OCI-LY7 (cell line): Measurements from ENCODE around the gene ICA1. TPM values are rescaled to one million over a fixed set of nuclear protein-coding genes. Genes with fewer than 3 reads are reported as not detected.

Experiments
- Bru-seq: library from RNA; stranded (reverse); fragments of 400-500 nt; gene quantifications from one replicate; lab custom pipeline; 2021; lab: Mats Ljungman, UMichigan
- BruChase-seq, 2 experiments: library from RNA; stranded (reverse); fragments of 400-500 nt; gene quantifications; one replicate each; lab custom pipeline; 2021; lab: Mats Ljungman, UMichigan
- BruUV-seq: library from RNA; stranded (reverse); fragments of 400-500 nt; replicated peaks from 2 replicates; lab custom pipeline; 2021; lab: Mats Ljungman, UMichigan
- CTCF ChIA-PET: fragments of 300-600 bp; sonication (Branson Sonifier 250); formaldehyde crosslinking; loops from one replicate; lab custom pipeline; 2022; ENCODE audit warnings: antibody characterized with exemption; ENCODE audit not compliant: unreplicated experiment; lab: Charles Lee
- POLR2A ChIA-PET: fragments of 300-600 bp; sonication (Branson Sonifier 250); formaldehyde crosslinking; loops from one replicate; lab custom pipeline; 2022; ENCODE audit warnings: antibody characterized with exemption; lab: Charles Lee
- DNase-seq: peaks from one replicate; pipeline ENCODE4 v3.0.0-alpha.2; 2015; ENCODE audit warnings: low spot score
- H2AFZ ChIP-seq: fragments of 200-600 bp; sonication (generic), shearing (Covaris generic); 2 replicates; pipeline ENCODE4 v1.6.1; 2014; ENCODE audit warnings: mild to moderate bottlenecking, antibody characterized with exemption, low read length, moderate library complexity
- H3K27ac ChIP-seq: fragments of 200-600 bp; sonication (generic); 2 replicates; pipeline ENCODE4 v1.5.1; 2014; ENCODE audit warnings: mixed run types, low read depth, mild to moderate bottlenecking, moderate library complexity, low read length, inconsistent platforms; ENCODE audit not compliant: poor library complexity, severe bottlenecking
- H3K36me3 ChIP-seq: fragments of 200-600 bp; sonication (generic); 2 replicates; pipeline ENCODE4 v1.6.1; 2014; ENCODE audit warnings: mild to moderate bottlenecking, antibody characterized with exemption, low read length, moderate library complexity, mixed read lengths; ENCODE audit not compliant: insufficient read depth
- H3K4me1 ChIP-seq: fragments of 200-600 bp; sonication (generic); 2 replicates; pipeline ENCODE4 v1.5.1; 2014; ENCODE audit warnings: mild to moderate bottlenecking, low read length; ENCODE audit not compliant: insufficient read depth, poor library complexity, severe bottlenecking
- H3K4me2 ChIP-seq: fragments of 200-600 bp; sonication (generic); 2 replicates; pipeline ENCODE4 v1.6.1; 2014; ENCODE audit warnings: mild to moderate bottlenecking, low read length
- H3K4me3 ChIP-seq: fragments of 200-600 bp; sonication (generic); 2 replicates; pipeline ENCODE4 v1.5.1; 2014; ENCODE audit warnings: mild to moderate bottlenecking, low read depth, low read length; ENCODE audit not compliant: poor library complexity, severe bottlenecking
- H3K79me2 ChIP-seq: fragments of 200-600 bp; sonication (generic); 2 replicates; pipeline ENCODE4 v1.6.1; 2016; ENCODE audit warnings: low read depth, mild to moderate bottlenecking, low read length, moderate library complexity, mixed read lengths; ENCODE audit not compliant: insufficient read depth
- H3K9me2 ChIP-seq: fragments of 200-600 bp; sonication (generic); 2 replicates; pipeline ENCODE4 v1.6.1; 2016; ENCODE audit warnings: mild to moderate bottlenecking, low read length, mixed read lengths; ENCODE audit not compliant: insufficient read depth
- H3K9me3 ChIP-seq: fragments of 200-600 bp; sonication (generic); 2 replicates; pipeline ENCODE4 v1.6.1; 2014; ENCODE audit warnings: mild to moderate bottlenecking, mixed run types, low read length, mixed read lengths
- H4K20me1 ChIP-seq: fragments of 200-600 bp; sonication (generic); 2 replicates; pipeline ENCODE4 v1.6.1; 2014; ENCODE audit warnings: mild to moderate bottlenecking, antibody characterized with exemption, low read length, moderate library complexity, mixed read lengths; ENCODE audit not compliant: insufficient read depth
- EZH2phosphoT487 ChIP-seq: fragments of 200-600 bp; sonication (generic); IDR thresholded peaks from 2 replicates; pipeline ENCODE4 v1.6.1; 2018; ENCODE audit warnings: low read depth, borderline replicate concordance, mild to moderate bottlenecking, mixed run types, antibody characterized with exemption, low read length, moderate library complexity, mixed read lengths
- intact Hi-C: fragments of 100-400 bp; cut with micrococcal nuclease; formaldehyde crosslinking; loops from one replicate; pipeline ENCODE4 v1.10.0; 2022; ENCODE audit not compliant: unreplicated experiment
- long read RNA-seq: library from polyadenylated mRNA; stranded (forward); transcript quantifications from one replicate; pipeline ENCODE4 v2.0.0, GENCODE V29; 2022
- total RNA-seq, 2 experiments: library from RNA; depleted of rRNA in 1 of 2; stranded (reverse); fragments of >200 nt in 1 of 2; shearing (Covaris generic) in 1 of 2; gene quantifications; 2 replicates each; pipeline ENCODE4 v1.2.3, GENCODE V29; 2014 to 2022
- TF ChIP-seq, protein P1 (sequence below): fragments of 200-600 bp; sonication (generic); conservative IDR thresholded peaks from 2 replicates; pipeline ENCODE4 v1.5.1; 2014; ENCODE audit warnings: mild to moderate bottlenecking, antibody characterized with exemption, low read length, moderate library complexity, mixed read lengths

The ICA1 gene
- total RNA-seq (2014; rRNA removed; shearing (Covaris generic)) (not detected in 2 replicates), total RNA-seq (2022) (0.49 and 0.50 TPM in 2 replicates), Bru-seq, nascent RNA (percentile 13 among the genes with signal in this experiment), BruChase-seq, experiment 1, labeled RNA remaining after a 6-hour chase (percentile 10 among the genes with signal in this experiment), BruChase-seq, experiment 2, labeled RNA remaining after a 2-hour chase (percentile 13 among the genes with signal in this experiment)
- long read RNA-seq, partial matches to known transcripts: 0 of 1 reads
- long read RNA-seq, other reads (novel, unspliced or antisense): 1 of 1 reads

DNA sequence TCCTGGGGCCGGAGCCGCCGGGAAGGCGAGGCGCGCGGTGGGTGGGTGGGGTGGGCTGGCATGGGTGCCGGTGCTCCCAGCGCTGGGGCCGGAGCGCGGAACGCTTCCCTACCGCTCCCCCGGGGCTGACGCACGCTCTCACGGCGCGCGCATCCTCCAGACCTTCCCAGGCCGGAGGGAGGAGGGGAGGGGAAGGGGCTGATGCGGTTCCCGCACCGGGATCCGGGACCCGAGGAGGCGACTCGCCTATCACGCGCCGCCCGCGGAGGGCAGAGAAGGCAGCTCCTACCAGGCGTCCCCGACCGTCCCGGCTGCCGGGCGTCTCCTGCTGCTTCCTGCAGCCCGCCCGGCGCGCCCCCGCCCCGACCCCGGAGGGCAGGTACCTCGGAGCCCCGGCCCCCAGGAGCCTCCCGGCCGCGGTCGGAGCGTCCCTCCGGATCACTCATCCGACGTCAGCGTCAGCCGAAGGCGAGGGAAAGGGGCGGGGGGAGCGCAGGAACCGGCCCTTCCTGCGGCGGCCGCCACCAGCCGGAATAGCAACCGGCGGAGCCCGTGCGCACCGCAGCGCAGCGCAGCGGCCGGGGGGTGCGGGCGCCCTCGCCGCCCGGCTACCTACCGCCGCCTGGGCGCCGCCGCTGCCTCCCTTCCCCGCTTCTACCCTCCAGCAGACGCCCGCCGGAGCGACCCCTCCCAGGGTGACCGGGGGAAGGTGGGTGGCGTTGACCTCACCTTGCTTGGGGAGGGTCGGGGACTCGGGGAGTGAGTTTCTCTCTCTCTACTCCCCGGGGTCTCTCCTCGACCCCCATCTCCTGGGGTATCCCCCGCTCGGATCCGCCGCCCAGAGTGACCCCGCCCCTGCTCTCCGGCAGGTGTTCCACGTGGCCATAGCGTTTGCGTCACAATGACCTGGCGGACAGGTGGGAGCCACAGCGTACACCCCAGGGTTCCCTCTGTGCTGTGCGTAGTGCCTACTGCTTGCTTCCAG, at the start of gene ICA1:
Gene ICA1, minus strand, starts transcription at position 457 of the 985 bp plus-strand sequence. CDS start 26,241 bp downstream, outside the sequence.
- no peak for TF ChIP-seq EZH2phosphoT487
- TF ChIP-seq, protein P1, sequence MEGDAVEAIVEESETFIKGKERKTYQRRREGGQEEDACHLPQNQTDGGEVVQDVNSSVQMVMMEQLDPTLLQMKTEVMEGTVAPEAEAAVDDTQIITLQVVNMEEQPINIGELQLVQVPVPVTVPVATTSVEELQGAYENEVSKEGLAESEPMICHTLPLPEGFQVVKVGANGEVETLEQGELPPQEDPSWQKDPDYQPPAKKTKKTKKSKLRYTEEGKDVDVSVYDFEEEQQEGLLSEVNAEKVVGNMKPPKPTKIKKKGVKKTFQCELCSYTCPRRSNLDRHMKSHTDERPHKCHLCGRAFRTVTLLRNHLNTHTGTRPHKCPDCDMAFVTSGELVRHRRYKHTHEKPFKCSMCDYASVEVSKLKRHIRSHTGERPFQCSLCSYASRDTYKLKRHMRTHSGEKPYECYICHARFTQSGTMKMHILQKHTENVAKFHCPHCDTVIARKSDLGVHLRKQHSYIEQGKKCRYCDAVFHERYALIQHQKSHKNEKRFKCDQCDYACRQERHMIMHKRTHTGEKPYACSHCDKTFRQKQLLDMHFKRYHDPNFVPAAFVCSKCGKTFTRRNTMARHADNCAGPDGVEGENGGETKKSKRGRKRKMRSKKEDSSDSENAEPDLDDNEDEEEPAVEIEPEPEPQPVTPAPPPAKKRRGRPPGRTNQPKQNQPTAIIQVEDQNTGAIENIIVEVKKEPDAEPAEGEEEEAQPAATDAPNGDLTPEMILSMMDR: no peak
- no peak for DNase-seq
- H3K36me3 ChIP-seq: no peaks in the 10 kb centered on the region
- H2AFZ ChIP-seq: no peak within 1 kb of the TSS
- intact Hi-C loops: no loop called here
- H3K9me2 ChIP-seq: no peaks in the 10 kb centered on the region
- no TSS peak for BruUV-seq
- H3K4me1 ChIP-seq: no peaks in the 10 kb centered on the region
- ChIA-PET CTCF (no interaction called here), POLR2A (interaction anchor here (0.6 to 1.9 kb wide), 2 partner anchors 13 to 647 kb away, joined by 3 to 5 read pairs; no protein-coding TSS in a partner anchor)
- no peaks in the 10 kb centered on the region for H3K79me2 ChIP-seq
- H3K9me3 ChIP-seq: no peaks in the 10 kb centered on the region
- no peak within 1 kb of the TSS for H3K4me2 ChIP-seq
- no peaks in the 10 kb centered on the region for H4K20me1 ChIP-seq
- H3K4me3 ChIP-seq: no peak within 1 kb of the TSS
- H3K27ac ChIP-seq: no peak within 1 kb of the TSS

DNA sequence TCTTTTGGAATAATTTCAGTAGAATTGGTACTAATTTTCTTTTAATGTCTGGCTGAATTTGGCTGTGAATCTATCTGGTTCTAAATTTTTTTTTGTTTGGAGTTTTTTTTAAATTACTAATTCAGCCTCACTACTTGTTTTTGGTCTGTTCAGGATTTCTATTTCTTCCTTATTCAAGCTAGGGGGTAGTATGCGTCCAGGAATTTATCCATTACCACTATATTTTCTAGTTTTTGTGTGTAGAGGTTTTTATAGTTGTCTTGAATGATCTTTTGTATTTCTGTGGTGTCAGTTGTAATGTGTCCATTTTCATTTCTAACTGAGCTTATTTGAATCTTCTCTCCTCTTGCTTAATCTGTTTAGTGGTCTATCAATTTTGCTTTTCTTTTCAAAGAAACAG, 48.9 kb upstream of the ICA1 start:
- no peak overlapping the region for H2AFZ ChIP-seq

More for the DNA sequence above, 48.9 kb upstream of the ICA1 start:
- CTCF ChIA-PET: no interaction called here
- intact Hi-C loops: no loop called here
- Histone ChIP-seq H3K4me3 (no peak overlapping the region), H3K9me3 (0 out of 2 replicates have a peak, but pooled peaks cover 11% of the 10 kb centered on the region), H3K9me2 (no peaks in the 10 kb centered on the region), H3K4me1 (no peaks in the 10 kb centered on the region), H3K36me3 (no peaks in the 10 kb centered on the region), H3K4me2 (no peak overlapping the region), H3K27ac (no peak overlapping the region), H3K79me2 (no peaks in the 10 kb centered on the region), H4K20me1 (no peaks in the 10 kb centered on the region)
- BruUV-seq: no TSS peak
- TF ChIP-seq EZH2phosphoT487: no peak
- TF ChIP-seq, protein P1: no peak
- POLR2A ChIA-PET: interaction anchor here (0.5 kb wide), 1 partner anchor 23 kb away, joined by 3 read pairs; no protein-coding TSS in a partner anchor
- DNase-seq: no peak
